Stimulated activated CD8-positive, alpha-beta memory T cell treated with anti-CD3 and anti-CD28 coated beads, Interleukin-15, amount 100 ng/mL, for 1 hour (primary cell): ENCODE data around the gene TRAF1.
"Not testable (repeated sequence)": the region's sequence is repeated elsewhere in the genome, so short reads cannot be mapped to it uniquely, and the experiment has no call there.

Experiments
- DNase-seq: peaks from one replicate; pipeline ENCODE4 v3.0.0-alpha.2; 2020; ENCODE audit warnings: low read depth

TRAF1 gene

GRCh38 chr9:120926397-120926928 is at the start of gene TRAF1:
Gene TRAF1 (minus strand): TSS chr9:120926796. CDS start chr9:120926075, 721 bp downstream.
- no peak for DNase-seq

DNA sequence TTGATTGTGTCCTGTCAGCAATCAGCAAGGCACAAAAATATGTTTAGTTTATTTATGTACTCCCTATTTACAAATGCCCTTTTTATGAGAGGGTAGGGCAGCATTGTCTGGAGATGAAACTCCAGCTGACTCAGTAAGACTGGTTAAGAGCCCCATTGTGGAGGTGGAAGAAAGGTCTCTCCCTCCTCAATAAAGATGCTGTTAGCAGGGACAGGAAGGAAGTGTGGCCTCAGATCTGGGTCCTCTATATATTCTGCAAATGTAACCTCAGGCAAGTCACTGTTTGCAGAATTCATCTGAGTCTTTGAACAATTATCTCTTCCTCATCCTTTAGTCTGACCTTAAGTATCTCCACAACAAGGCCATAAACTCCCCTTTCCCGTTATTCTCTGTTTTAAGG is 48.3 kb upstream of the TRAF1 start:
- no peak for DNase-seq

DNA sequence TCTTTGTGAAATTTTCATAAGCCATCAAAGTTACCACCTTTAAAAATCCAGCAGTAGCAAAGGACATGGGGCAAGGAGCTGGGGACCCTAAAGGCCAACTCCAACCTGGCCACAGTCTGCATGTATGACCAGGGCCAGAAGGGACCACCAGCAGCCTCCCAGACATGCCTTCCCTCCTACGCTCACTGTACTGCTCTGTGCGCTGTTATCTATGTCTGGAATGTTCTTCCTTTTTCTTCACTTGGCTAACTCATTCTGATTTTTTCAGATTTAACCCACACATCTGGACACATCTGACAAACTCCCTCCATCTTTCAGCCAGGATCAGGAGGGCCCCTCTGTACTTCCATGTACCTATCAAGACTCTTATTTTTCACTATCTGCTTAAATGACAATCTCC is 47.6 kb upstream of the TRAF1 start:
- no peak for DNase-seq

DNA sequence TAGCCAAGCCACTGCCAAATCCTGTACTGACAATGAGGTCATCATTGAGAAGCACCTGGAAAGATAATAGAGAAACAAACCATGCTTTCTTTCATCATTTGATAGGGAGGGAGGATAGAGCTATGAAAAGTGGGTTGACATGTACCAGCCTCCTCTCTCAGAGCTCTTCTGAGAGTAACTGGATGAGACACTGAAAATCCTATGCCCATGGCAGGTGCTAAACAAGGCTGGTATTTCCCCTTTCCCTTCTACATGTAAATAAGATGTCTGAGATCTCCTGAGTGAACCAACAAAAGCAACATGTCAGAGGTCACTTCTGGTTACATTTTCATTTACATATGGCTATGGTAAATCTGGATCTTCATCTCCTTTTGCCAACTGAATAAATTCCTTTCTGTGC is 45.3 kb upstream of the TRAF1 start:
- DNase-seq = no peak

DNA sequence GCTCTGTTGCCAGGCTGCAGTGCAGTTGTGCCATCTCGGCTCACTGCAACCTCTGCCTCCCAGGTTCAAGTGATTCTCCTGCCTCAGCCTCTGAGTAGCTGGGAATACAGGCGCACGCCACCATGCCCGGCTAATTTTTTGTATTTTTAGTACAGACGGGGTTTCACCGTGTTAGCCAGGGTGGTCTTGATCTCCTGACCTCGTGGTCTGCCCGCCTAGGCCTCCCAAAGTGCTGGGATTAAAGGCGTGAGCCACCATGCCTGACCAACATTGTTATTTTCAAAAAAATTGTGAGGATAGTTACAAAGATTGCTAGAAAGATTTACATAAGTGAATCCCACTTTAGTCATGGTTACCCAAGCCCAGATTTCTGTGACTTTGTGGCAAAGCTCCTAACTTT is 44.9 kb upstream of the TRAF1 start:
- DNase-seq = not testable (repeated sequence)

GRCh38 chr9:120970244-120970643 is 43.6 kb upstream of the TRAF1 start:
- DNase-seq = no peak

DNA sequence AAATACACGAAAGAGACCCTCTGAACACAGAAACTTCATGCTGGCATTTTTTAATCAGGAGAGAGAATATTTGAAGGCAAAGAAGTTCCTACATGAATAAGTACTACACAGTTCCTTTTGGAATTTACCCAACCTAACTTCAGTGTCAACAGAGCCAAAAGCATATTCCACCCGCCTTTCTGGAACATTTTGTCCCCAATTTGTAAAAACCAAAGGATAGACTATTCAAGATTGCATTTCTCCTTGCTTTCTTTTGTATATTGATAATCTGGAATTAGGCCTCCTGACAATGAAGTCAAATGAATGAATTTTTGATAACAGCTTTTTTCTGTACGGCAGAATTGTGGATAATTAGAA is 39.4 kb upstream of the TRAF1 start:
- no peak for DNase-seq

GRCh38 chr9:120965344-120966012 is 38.9 kb upstream of the TRAF1 start:
- DNase-seq = no peak

- no peak for DNase-seq
Observed at GRCh38 chr9:120961936-120962335, 35.3 kb upstream of the TRAF1 start.

DNA sequence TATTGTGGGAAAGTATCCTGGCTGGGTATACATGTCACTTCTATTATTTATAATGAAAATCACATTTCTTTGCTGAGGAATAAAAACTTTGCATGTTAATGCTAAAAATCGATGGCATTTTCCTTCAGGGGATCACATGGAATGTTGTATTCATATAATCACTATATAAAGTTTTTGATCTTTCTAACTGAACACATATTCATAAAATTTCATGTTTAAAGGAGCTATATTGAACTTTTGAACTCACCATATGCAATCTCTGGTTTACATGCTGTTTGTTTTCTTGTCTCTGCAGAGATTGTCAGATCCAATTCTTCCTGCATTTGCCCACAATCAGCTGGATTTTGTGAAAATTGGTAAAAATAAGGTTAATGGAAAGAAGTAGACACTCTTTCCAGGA is 33.4 kb upstream of the TRAF1 start:
- DNase-seq = no peak

GRCh38 chr9:120956862-120957261 is 30.3 kb upstream of the TRAF1 start:
- DNase-seq = no peak

DNA sequence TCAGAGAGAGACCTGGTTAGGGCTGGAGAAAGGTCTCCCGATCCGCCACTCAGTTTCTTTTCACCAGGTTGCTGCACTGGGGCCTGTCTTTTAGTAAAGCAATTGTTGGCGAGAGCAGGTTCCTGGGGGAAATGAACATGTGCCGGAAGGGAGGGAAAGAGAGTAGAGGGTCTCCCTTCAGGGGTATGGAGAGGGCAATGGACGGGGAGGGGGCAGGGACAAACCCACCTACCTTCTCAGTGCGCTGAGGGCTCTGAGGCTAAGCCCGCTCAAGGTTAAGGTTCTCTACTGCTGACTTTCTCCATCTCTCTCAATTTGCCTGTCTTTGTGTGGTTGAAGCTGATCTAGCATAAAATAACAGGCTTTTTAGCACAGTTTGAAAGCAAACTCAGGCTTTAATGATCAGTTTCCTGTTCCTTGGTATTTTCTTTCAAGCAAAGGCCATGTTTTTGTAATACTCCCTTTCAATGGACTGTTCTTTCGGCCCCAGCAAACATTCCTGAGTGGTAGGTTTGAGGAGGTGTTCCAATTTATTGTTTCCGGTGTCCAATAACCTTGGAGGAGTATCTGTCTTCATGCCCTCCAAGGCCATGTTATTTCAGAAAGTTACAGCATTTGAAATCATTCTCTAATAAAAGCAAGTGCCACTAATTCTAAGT is 25.5 kb upstream of the TRAF1 start:
- no peak for DNase-seq

DNA sequence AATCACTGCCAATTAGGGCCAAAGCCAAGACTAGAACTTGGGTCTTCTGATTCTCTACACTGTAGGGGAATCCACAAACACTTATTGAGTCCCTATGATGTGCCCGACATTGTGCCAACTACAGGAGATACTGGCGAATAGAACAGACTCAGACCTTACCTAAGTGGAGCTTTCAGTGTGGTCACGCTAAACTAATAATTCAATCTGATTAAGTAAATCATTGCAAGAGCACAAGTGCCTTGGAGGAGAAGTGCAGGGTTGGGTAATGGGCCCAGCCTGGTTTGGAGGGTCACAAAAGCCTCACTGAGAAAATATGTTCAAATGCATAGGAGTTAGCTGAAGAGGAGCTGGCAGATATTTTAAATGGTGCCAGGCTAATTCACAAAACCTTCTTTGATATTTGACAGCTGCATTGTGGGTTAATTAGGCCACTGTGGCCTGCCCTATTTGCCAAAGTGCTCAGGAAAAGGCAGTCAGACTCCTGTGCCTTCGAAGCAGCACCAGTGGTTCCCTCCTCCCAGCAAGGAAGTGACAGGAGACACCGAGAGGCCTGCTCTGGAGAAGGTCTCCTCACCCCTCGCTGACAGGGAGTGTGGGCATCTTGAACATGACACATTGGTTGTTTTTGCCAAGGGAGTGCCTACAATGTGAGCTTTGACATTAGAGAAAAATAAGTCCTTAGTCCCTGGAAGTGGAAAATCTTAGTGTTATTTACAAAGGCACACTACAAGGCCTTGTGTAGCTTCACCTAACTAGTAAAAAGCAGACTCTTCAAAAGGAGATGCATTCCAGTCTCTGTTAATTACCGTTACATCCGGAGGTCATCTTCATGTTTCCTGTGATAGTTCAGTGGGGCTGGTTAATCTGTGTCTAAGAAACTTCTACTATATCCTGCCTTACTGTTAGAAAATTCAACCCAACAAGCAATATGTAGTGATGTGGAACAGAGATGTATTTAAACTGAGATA is 24.1 kb upstream of the TRAF1 start:
- DNase-seq = no peak

DNA sequence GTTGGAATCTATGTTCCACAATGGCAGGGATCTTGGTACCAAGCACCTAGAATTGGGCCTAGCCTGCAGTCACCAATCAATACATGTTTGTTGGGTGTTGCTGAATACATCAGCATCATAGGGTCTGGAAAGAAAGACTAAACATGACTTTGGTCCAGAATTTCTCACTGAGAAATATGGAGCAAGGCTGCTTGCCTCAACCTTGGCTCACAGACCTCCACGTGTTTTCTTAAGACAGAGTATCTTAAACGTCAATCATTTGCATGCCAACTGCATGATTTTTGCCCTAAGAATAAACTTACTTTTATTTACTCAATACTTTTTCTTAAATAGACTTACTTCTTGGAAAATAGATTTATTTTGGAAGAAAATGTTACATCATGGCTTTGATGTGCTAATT is 22.7 kb upstream of the TRAF1 start:
- DNase-seq = no peak

GRCh38 chr9:120948824-120949223 is 22.2 kb upstream of the TRAF1 start:
- no peak for DNase-seq

DNA sequence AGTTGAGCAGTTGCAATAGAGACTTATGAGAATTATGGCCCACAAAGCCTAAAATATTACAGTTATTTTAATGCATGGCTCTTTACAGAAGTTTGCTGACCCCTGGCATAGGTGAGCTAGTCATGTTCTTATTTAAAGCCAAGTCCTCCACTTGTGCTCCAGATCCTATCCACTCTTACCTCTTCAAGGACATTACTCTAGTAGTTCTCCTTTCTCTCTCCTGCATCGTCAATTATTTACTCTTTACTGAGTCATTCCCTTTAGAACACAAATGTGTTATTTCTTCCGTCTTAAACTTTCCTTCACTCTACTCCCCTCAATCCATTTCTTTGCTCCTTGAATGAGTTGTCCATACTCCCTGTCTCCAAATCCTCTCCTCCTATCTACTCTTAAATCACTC is 20.6 kb upstream of the TRAF1 start:
- DNase-seq = no peak

- DNase-seq = no peak
Observed at GRCh38 chr9:120946259-120946658, 19.7 kb upstream of the TRAF1 start.

- DNase-seq = no peak
Observed at GRCh38 chr9:120944948-120945347, 18.4 kb upstream of the TRAF1 start.

GRCh38 chr9:120944434-120944843 is 17.8 kb upstream of the TRAF1 start:
- no peak for DNase-seq

DNA sequence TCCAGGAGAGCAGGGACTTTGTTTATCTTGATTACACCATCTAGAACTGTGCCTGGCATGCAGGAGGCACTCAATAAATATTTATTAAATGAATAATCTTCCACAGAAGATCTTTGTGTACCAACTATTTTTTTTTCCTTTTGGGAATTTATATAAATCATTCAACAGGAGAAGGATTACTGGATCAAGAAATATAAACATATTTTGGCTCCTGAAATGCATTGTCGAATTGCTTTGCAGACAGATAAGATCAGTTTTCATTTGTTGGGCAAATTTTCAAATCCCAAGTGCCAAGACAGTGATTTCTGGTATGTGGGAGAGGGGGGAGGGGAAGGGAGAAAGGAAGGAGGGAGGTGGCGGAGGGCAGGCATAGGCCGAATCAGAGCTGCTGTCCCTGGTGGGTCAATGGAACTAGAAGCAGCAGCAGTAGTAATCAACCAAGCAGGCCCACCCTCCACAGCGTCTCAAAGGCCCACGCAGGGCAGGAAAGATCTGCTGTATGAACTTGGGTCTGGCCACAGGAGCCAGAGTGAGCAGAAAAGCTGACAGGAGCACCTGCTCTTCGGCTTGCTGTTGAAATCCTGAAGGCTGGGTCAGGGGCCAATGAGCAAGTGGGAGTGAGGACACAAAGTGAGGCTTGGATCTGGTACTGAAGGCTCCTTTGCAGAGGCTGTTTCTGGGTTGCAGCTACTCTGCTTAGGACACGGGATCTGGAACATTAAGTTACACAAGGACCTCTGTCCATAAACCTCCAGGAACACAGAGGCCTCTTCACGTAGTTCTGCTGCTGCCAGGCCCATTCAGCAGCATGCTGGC is 15.8 kb upstream of the TRAF1 start:
- no peak for DNase-seq

GRCh38 chr9:120941046-120941770 is 14.6 kb upstream of the TRAF1 start:
- no peak for DNase-seq
